ENCODE data around the gene LAMP2. TPM values are rescaled to one million over a fixed set of nuclear protein-coding genes. Genes with fewer than 3 reads are reported as not detected.

LAMP2 gene
- total RNA-seq, 1 experiment from 2014 or later: 41.1 TPM

DNA sequence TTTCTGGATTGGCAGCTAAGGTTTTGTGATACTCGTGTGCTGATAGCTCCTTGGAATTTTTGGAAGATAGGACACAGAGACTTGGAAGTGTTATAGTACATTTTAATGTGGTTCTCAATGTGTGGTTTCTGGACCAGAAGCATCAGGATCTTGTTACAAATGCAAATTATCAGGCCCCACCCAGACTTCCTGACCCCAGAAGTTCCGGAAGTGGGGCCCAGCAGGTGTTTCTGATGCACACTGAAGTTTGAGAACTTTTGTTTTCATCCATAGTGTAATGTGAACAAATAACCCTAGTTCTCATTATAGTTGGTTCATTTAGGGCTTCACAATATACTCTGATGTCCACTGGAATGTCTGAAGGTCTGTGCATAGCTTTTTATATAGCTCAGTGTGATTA lies 49.6 kb downstream of the LAMP2 start (continued):
- TF ChIP-seq RAD21 (IDR thresholded peaks at IDR 0.05; ENCODE audit: low read depth) (no peak), ZNF274 (IDR thresholded peaks at IDR 0.05; ENCODE audit: low read depth, low read length) (no peak), CEBPB (IDR thresholded peaks at IDR 0.05; ENCODE audit: low read depth) (no peak), EZH2phosphoT487 (IDR thresholded peaks at IDR 0.05; ENCODE audit: borderline replicate concordance) (no peak), SRF (IDR thresholded peaks at IDR 0.05; ENCODE audit: low read depth) (no peak), POLR2AphosphoS5 (IDR thresholded peaks at IDR 0.05; ENCODE audit: low read depth, low read length) (no peak), ELF1 (IDR thresholded peaks at IDR 0.05; ENCODE audit: borderline replicate concordance, low read depth) (no peak), TCF7L2 (IDR thresholded peaks at IDR 0.05; ENCODE audit: borderline replicate concordance, extremely low read depth, insufficient read depth, insufficient read length) (no peak), FOSL1 (IDR thresholded peaks at IDR 0.05; ENCODE audit: low read depth) (no peak), EGR1 (IDR thresholded peaks at IDR 0.05; ENCODE audit: low read depth) (no peak)
- TF ChIP-seq, protein P1, sequence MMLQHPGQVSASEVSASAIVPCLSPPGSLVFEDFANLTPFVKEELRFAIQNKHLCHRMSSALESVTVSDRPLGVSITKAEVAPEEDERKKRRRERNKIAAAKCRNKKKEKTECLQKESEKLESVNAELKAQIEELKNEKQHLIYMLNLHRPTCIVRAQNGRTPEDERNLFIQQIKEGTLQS (IDR thresholded peaks at IDR 0.05): no peak
- TF ChIP-seq, protein P2, sequence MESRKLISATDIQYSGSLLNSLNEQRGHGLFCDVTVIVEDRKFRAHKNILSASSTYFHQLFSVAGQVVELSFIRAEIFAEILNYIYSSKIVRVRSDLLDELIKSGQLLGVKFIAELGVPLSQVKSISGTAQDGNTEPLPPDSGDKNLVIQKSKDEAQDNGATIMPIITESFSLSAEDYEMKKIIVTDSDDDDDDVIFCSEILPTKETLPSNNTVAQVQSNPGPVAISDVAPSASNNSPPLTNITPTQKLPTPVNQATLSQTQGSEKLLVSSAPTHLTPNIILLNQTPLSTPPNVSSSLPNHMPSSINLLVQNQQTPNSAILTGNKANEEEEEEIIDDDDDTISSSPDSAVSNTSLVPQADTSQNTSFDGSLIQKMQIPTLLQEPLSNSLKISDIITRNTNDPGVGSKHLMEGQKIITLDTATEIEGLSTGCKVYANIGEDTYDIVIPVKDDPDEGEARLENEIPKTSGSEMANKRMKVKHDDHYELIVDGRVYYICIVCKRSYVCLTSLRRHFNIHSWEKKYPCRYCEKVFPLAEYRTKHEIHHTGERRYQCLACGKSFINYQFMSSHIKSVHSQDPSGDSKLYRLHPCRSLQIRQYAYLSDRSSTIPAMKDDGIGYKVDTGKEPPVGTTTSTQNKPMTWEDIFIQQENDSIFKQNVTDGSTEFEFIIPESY (IDR thresholded peaks at IDR 0.05; ENCODE audit: extremely low read depth, insufficient replicate concordance, low read length): no peak

DNA sequence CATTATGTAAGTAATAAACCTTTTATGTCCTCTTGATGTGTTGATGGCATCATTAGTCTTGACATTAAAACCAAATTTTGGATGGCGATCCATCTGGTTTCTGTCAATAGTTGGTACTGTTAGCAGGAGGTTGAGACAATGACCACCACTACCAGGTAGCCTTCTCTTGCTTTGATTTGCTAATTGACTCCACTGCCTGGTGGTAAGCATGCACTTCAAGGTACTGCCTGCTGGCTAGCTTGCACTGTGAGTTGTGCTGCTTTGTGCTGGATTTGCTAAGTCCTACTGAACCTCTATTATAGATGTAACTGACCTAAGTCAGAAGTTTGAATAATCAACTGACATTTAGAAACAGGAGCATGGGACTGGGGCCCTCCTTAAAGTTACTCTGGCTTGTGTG lies 60.9 kb downstream of the LAMP2 start:
- no peak overlapping the region for H3K27ac ChIP-seq (ENCODE audit: low read depth, low read length)
- no peaks in the 10 kb centered on the region for H3K79me2 ChIP-seq (ENCODE audit: insufficient read depth, low read length)
- CTCF ChIA-PET: no interaction called here
- RAD21 ChIA-PET (ENCODE audit: low non-redundant PET in 1 of 2, low total read pairs in 2 of 2, uncharacterized antibody in 2 of 2, unreplicated experiment in 2 of 2): no interaction called here
- no peak overlapping the region for H2AFZ ChIP-seq (ENCODE audit: low read depth, low read length, poor library complexity, severe bottlenecking)
- BruUV-seq (replicated peaks): no TSS peak
- H3K36me3 ChIP-seq (ENCODE audit: control insufficient read depth in 1 of 2, insufficient read depth in 2 of 2, low read length in 2 of 2): no peaks in the 10 kb centered on the region
- H3K9me3 ChIP-seq (ENCODE audit: control insufficient read depth in 1 of 2, insufficient read depth in 1 of 2, low read depth in 1 of 2, low read length in 2 of 2): no peaks in the 10 kb centered on the region
- no peak overlapping the region for H3K9ac ChIP-seq (ENCODE audit: low read length)
- no peak overlapping the region for H3K4me2 ChIP-seq (ENCODE audit: low read length)
- TF ChIP-seq JUND (IDR thresholded peaks at IDR 0.05) (no peak), FOSL1 (IDR thresholded peaks at IDR 0.05; ENCODE audit: low read depth) (no peak), EGR1 (IDR thresholded peaks at IDR 0.05; ENCODE audit: low read depth) (no peak), EZH2phosphoT487 (IDR thresholded peaks at IDR 0.05; ENCODE audit: borderline replicate concordance) (no peak)
- TF ChIP-seq, protein P1 (IDR thresholded peaks at IDR 0.05): no peak
- DNase-seq (ENCODE audit: low read depth, low spot score) (no peak), ATAC-seq (no peak)
- H3K27me3 ChIP-seq (ENCODE audit: insufficient read depth, low read length): no peaks in the 10 kb centered on the region
- no peaks in the 10 kb centered on the region for H4K20me1 ChIP-seq (ENCODE audit: insufficient read depth)
- intact Hi-C loops (cut with micrococcal nuclease): no loop called here
- POLR2A ChIA-PET: no interaction called here
- H3K4me3 ChIP-seq (replicated peaks in 1 of 2; ENCODE audit: low read depth in 1 of 2, low read length in 2 of 2): no peak overlapping the region
- no peaks in the 10 kb centered on the region for H3K4me1 ChIP-seq (ENCODE audit: control insufficient read depth in 1 of 2, insufficient read depth in 2 of 2, low read length in 2 of 2)
- H3K9me2 ChIP-seq (ENCODE audit: insufficient read depth): no peaks in the 10 kb centered on the region

All from HCT116 (cell line).